ENCODE results near the gene IFT81.

DNA sequence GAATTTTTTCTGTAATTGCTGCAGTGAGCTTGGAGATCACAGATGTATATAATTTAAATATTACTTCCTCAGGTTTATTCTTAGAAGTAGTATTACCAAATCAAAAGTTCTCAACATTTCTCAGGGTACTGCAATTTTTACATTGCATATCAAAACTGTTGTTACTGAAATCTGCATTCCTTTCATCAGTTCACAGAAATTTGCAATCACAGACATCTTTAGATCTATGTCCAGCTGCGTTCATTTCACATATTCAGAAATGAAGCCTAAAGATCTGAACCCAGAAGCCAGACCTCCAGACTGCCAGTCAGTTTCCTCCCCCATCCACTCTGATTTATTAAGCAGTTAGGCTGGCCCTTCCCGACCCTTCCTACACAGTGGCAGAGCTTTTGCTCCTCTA, 18.2 kb upstream of the IFT81 start:
- TF ChIP-seq GATA2 (IDR thresholded peaks at IDR 0.05; ENCODE audit: low read depth, low read length): no peak
- TF ChIP-seq GATA3 (IDR thresholded peaks at IDR 0.05; ENCODE audit: low read depth, low read length): no peak

Measured in SH-SY5Y (cell line).